ENCODE data around the gene FNDC8. TPM values are rescaled to one million over a fixed set of nuclear protein-coding genes. Genes with fewer than 3 reads are reported as not detected.

The FNDC8 gene
- total and polyA plus RNA-seq, 7 donors, result not detected

GRCh38 chr17:35132816-35133550, 11.6 kb downstream of the FNDC8 start:
- Histone ChIP-seq H3K36me3 (ENCODE audit: insufficient read depth in 1 of 2, low read depth in 1 of 2) (peaks cover 6 to 73% of the 10 kb centered on the region in 2 donors), H3K27ac (no peak overlapping the region), H3K4me1 (no peaks in the 10 kb centered on the region), H3K9me3 (no peaks in the 10 kb centered on the region), H3K27me3 (ENCODE audit: insufficient read depth in 3 of 3, low read length in 2 of 3) (no peaks in the 10 kb centered on the region), H3K4me3 (no peak overlapping the region)
- intact Hi-C loops (cut with DNase I), result no loop called here
- no peak for TF ChIP-seq CTCF (IDR thresholded peaks at IDR 0.05)
- DNase-seq, result no peak
- ATAC-seq, result no peak
- WGBS, 3 donors, result 92 to 94% (median 93%) methylated on average over 22 of the region's 22 CpGs

GRCh38 chr17:35135322-35135721, 13.9 kb downstream of the FNDC8 start:
- no peak for TF ChIP-seq CTCF (IDR thresholded peaks at IDR 0.05)
- H3K4me3 ChIP-seq, result no peak overlapping the region
- no peaks in the 10 kb centered on the region for H3K9me3 ChIP-seq
- H3K36me3 ChIP-seq (ENCODE audit: insufficient read depth in 1 of 2, low read depth in 1 of 2), result peaks cover 6 to 95% of the 10 kb centered on the region in 2 donors
- DNase-seq (no peak), ATAC-seq (no peak)
- no peaks in the 10 kb centered on the region for H3K4me1 ChIP-seq
- intact Hi-C loops (cut with DNase I), result no loop called here
- no peak overlapping the region for H3K27ac ChIP-seq
- H3K27me3 ChIP-seq (ENCODE audit: insufficient read depth in 3 of 3, low read length in 2 of 3), result no peaks in the 10 kb centered on the region
- WGBS, 3 donors, result 82 to 90% (median 89%) methylated on average over 6 of the region's 6 CpGs

- no peak overlapping the region for H3K27ac ChIP-seq
- H3K9me3 ChIP-seq, result no peaks in the 10 kb centered on the region
- no peak for DNase-seq
- H3K36me3 ChIP-seq (ENCODE audit: insufficient read depth in 1 of 2, low read depth in 1 of 2), result peaks cover 6 to 70% of the 10 kb centered on the region in 2 donors
- ATAC-seq, result no peak
- intact Hi-C loops (cut with DNase I), result no loop called here
- no peaks in the 10 kb centered on the region for H3K27me3 ChIP-seq (ENCODE audit: insufficient read depth in 3 of 3, low read length in 2 of 3)
- H3K4me1 ChIP-seq, result peaks cover 12% of the 10 kb centered on the region
- H3K4me3 ChIP-seq, result no peak overlapping the region
- TF ChIP-seq CTCF (IDR thresholded peaks at IDR 0.05), result no peak
- 92 to 94% (median 93%) methylated on average over 6 of the region's 6 CpGs for WGBS, 3 donors
Measured at GRCh38 chr17:35138218-35138617, 16.8 kb downstream of the FNDC8 start.

GRCh38 chr17:35141681-35142466, 20.5 kb downstream of the FNDC8 start, which contains the start of gene NLE1:
Gene NLE1 (minus strand): TSS chr17:35142303. CDS start chr17:35142275, 28 bp downstream.
- Histone ChIP-seq H3K36me3 (ENCODE audit: insufficient read depth in 1 of 2, low read depth in 1 of 2) (peaks cover 0 to 33% of the 10 kb centered on the region in 2 donors), H3K9me3 (no peaks in the 10 kb centered on the region), H3K4me3 (peak within 1 kb of the TSS; percentile 85), H3K27me3 (ENCODE audit: insufficient read depth in 3 of 3, low read length in 2 of 3) (no peaks in the 10 kb centered on the region), H3K4me1 (peaks cover 22% of the 10 kb centered on the region), H3K27ac (peak within 1 kb of the TSS; percentile 67)
- DNase-seq (peak; percentile 83 to 92), ATAC-seq (peak; percentile 89 to 96 (median 94))
- WGBS, 3 donors, result 0 to 1% (median 1%) methylated on average over 58 to 65 of the region's 65 CpGs
- TF ChIP-seq CTCF (IDR thresholded peaks at IDR 0.05), result peak; percentile 90
- intact Hi-C loops (cut with DNase I), result loop anchor here in 1 of 2 donors (10.0 kb wide), 1 partner anchor 393 kb away; the partner anchor contains the start of gene SLFN12L
